HS-27A (cell line): ENCODE results near the gene KCNQ1.

Experiments
- DNase-seq: peaks from one replicate; pipeline ENCODE4 v3.0.0-alpha.2; 2012; ENCODE audit warnings: low read depth, missing footprints

The KCNQ1 gene

DNA sequence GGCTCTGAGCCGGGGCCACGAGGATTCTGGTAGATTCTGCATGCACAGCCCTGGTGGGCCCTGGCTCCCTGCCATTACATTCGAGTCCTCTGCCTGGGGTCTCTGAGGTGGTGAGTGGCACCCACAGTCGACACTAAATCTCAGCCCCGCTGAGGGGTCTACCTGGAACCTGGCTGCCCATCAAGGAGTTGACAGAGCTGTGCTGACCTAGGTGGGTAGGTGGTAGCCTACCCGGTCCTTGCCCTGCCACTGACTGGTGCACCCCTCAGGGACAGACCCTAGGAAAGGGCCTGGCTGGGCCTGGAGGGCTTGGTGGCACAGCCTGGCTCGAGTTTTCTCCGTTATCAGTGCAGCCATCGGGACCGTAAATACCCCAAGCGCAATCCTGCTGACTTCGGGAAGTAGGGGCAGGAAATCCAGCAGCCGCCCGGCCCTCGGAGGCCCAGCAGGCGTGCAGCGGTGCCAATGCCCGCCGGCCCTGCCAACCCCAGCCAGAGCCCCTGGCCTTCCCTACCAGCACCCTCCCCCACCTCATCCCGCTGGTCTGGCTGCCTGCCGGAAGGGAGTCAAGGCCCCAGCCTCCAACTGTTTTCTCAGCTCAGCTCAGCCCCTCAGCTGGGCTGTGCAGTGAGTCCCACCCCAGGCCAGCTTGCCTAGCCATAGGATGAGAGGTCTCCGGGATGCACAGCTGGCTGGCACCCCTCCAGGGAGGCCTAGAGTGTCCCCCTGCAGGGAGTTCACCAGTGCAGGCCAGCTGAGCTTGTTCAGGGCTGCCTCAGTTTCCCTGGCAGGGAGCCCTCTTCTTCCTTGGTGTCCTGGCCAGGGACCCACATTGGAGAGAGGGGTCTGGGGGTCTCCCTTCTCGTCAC, 335.4 kb downstream of the KCNQ1 start:
- DNase-seq = no peak

- no peak for DNase-seq
These were observed 336.1 kb downstream of the KCNQ1 start for GRCh38 chr11:2780850-2781407.

DNA sequence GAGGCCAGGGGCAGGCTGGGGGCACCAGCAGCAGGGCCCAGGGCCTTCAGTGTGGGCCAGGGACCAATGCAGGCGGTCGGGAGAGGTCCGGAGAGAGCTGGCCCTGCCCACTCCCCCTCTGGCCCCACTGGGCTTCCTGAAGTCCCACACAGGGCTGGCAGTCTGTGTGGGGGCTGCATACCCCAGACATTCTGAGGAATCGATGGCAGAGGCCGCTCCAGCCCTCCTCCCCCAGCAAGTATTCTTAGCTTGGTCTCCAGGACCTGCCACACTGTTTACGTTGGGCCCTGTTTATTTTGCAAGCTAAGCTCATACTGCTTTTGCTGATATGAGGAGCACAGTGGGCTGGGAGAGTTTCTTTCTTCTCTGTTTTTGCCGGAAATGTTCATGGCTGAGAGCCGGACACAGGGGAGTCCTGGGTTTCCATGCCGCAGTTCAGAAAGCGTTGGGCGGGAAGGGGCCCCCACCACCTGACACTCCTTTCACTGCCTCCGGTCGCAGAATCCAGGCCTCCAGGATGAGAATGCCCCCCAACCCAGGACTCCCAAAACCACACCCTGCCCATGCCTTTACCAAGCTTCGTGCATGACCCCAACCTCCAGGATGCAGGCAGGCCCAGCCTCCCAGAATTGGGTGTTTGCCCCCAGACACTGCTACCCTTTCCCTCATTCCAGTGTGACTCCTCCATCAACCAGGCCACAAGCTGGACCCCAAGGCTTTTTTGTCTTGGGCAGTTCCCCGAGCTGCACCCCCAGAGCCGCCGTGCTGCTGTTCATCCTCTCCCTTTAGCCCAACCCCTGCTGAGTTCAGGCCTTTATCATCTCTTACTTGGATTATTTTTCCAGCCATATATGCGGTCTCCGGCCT, 336.8 kb downstream of the KCNQ1 start:
- DNase-seq = no peak

- no peak for DNase-seq
These were observed 338.0 kb downstream of the KCNQ1 start for GRCh38 chr11:2782769-2783168.

DNA sequence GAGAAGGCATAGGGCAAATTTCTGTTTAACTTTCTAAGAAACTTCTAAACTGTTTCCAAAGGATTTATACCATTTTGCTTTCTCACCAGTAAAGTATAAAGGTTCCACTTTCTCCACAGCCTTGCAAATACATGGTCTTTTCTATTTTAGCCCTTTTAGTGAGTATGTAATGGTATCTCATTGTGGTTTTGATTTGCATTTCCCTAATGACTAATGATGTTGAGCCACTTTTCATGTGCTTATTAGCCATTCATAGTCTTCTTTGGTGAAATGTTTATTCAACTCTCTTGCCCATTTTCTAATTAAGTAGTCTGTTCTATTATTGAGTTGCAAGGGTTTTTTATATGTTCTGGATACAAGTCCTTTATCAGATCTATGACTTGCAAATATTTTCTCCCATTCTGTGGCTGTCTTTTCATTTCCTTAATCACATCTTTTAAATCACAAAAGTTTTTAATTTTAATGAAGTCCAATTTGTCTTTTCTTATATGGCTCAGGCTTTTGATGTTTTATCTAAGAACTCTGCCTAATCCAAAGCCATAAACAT, 338.8 kb downstream of the KCNQ1 start:
- no peak for DNase-seq

- no peak for DNase-seq
These were observed 343.0 kb downstream of the KCNQ1 start for GRCh38 chr11:2787816-2788167.

- no peak for DNase-seq
These were observed 343.6 kb downstream of the KCNQ1 start for GRCh38 chr11:2788168-2789071.

GRCh38 chr11:2789331-2789730, 344.5 kb downstream of the KCNQ1 start:
- DNase-seq = no peak

DNA sequence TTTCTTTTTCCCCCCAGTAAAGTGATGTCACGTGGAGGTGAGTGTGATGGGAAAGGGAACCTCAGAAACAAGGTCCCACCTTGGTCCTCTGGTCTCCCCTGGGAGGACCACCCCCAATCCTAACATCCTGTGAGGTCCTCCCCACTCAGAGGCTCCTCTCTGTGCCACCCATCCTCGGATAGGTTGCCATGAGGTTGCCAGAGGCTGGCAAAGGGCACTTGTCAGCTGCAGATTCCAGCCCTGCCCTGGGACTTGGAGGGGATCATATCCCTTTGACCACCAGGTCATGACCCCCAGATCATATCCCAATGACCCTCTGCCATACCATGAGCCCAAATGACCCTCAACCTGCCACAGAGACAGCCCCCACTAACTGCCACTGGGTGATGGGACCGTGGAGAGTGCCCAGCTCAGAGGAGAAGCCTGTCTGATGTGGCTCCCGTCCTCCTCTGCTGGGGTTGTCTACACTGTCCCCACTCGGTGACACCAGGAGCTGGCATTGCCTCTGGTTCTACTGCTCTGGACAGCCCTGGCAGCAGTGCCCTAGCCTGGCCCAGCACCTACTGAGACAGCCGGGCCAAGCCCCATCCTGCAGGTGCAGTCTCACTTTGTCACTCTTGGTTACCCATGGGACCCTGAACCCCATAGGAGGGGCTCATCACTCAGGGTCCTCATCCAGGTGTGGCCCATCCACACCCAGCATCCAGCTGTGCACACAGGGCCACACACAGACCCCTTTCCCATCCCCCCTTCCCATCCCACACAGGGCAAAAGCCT, 345.2 kb downstream of the KCNQ1 start:
- DNase-seq = no peak

DNA sequence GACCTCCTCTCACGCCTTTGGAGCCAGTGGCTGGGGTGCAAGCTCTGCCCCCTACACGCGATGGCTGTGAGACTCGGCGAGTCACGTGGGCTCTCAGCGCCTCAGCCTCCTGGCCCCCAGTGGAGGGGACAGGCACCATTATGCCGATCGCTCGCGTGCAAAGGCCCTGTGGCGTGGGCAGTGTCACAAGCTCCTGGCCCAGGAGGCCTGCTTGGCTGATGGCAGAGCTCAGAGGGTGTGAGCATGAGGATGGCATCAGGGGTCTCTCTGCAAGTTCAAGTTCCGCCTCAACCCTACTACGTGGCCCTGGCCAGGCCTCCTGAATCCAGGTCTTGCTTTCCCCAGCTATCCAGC, 345.7 kb downstream of the KCNQ1 start:
- DNase-seq = no peak

GRCh38 chr11:2791139-2791520, 346.3 kb downstream of the KCNQ1 start:
- no peak for DNase-seq

DNA sequence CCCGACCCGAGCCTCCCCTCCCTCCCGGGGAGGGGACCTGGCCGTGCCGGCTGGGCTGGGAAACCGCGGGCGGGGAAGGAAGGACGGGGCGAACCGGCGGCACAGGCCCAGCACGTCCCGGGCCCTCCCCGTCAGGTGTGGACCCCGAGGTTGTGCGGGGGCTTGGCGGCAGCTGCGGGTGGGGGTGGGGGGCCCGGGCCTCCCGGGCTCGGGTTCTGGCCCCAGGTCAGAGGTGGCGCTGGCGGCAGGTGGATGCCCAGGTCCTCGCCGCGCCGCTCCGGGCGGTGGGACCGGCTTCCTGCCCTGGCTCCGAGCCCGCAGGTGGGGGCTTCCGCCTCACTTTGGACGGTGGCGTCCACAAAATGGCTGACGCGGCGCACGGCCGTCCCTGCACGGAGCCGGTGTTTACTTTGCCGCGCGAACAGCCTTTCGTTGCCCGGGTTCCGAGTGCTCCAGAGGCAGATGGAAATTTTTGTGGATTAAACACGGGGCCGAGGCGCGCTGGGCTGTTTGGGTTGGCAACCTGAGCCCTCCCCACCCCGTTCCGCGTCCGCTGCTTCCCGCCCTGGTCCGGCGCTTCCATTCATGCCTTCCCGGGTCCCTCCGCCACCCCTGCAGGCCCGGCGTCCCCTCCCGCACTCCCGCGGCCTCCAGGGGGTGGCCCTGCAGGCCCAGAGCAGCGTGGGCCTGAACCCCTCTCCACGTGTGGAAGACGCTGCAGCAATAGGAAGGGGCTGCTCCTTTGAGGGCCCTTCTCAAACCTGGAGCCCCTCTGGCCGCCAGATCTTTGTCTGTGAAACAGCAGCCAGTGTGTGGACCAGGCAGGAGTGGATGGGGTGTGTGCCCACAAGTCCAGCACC, 346.9 kb downstream of the KCNQ1 start:
- DNase-seq = no peak

DNA sequence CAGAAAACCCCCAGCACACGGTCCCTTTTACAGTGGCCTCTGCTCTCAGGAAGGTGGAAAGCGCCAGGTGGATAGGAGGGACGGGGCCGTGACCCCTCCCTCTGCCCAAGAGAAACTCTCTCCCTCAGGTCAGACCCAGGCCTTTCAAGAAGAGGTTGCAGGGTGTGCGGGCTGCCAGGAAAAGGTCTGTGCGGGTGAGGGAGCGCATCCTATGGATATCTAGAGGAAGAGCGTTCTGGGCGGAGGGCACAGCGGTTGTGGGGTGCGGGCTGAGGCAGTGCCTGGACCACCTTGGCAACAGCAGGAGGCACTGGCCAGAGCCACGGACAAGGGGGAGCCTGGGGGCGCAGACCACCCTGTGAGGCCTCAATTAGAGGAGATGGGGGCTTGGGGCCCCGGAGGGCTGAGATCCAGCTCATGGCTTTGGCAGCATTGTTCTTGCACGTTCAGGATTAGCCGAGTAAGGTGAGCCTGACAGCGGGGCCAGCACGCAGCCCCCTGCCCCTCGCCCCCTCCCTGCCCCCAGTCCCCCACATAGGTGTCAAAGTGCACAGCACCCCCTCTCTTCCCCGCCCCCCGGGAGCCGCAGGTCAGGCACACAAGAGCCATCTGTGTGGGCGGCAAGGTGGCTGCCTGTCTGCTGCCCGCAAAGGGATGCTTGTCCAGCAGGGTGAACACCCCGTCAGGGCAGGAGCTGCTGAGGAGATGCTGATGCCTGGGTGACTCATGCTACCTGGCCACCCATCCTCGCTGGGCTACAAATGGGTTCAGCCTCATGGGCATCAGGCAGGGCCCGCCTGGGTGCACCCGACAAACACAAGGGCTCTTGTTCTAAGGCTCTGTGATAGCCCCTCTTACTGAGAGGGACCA, 347.8 kb downstream of the KCNQ1 start:
- no peak for DNase-seq

DNA sequence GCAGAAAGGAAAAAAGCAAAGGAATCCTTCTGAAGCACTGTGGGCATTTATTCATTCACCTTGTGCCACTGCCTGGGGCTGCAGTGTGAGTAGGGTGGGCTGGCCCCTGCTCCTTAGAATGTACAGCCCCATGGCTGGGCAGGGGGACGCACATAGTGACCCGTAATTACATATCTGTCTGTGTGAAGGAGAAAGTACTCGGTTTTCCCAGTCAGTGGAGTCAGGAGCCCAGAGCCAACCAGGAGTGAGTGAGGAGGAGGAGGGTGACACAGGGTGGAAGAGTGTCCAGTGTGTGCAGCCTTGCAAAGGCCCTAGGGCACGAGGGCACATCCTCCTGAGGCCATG, 348.9 kb downstream of the KCNQ1 start:
- no peak for DNase-seq

- no peak for DNase-seq
These were observed 349.5 kb downstream of the KCNQ1 start for GRCh38 chr11:2794046-2794967.

GRCh38 chr11:2794968-2795322, 350.1 kb downstream of the KCNQ1 start:
- no peak for DNase-seq

- no peak for DNase-seq
These were observed 350.7 kb downstream of the KCNQ1 start for GRCh38 chr11:2795491-2795991.

DNA sequence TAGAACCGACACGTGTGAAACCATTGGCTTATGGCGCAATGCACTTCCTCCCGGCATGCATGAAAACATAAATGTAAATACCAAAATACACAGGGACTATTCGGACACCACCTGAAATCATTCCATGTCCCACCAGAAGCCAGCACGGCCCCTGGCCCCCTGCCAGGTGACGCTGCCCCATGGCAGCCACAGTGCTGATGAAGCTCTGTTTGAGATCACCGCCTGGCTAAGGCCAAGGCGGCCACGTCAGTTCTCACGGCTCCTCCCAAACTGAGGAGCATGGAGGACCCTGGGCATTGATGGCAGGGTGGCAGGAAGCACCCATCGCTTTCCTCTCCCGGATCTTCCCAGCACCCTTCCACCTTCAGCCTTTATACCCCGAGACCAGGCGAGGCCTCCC, 351.3 kb downstream of the KCNQ1 start:
- no peak for DNase-seq
